IPS DF 6.9 (cell line): ENCODE results near the gene TNPO3.

ENCODE experiments used
- DNase-seq: peaks from one replicate; pipeline ENCODE4 v3.0.0-alpha.2; 2013; ENCODE audit warnings: low read depth, low spot score
- H3K27ac ChIP-seq: one replicate; pipeline ENCODE4 v1.5.1; 2013; ENCODE audit warnings: low read length, control low read depth
- H3K27me3 ChIP-seq: 2 replicates; pipeline ENCODE4 v1.6.1; 2013; ENCODE audit warnings: mild to moderate bottlenecking, low read length; ENCODE audit not compliant: control insufficient read depth, insufficient read depth
- H3K36me3 ChIP-seq: 2 replicates; pipeline ENCODE4 v1.6.1; 2013; ENCODE audit warnings: low read length; ENCODE audit not compliant: control insufficient read depth, insufficient read depth
- H3K4me1 ChIP-seq: 2 replicates; pipeline ENCODE4 v1.6.1; 2013; ENCODE audit warnings: low read length; ENCODE audit not compliant: control insufficient read depth, insufficient read depth
- H3K4me3 ChIP-seq: 2 replicates; pipeline ENCODE4 v1.5.1; 2013; ENCODE audit warnings: mild to moderate bottlenecking, low read length
- H3K9me3 ChIP-seq: 2 replicates; pipeline ENCODE4 v1.6.1; 2013; ENCODE audit warnings: low read length, inconsistent platforms; ENCODE audit not compliant: control insufficient read depth, insufficient read depth
- WGBS: extraction: QIAGEN DNeasy Blood & Tissue Kit; methylation state at CpG from one replicate; pipeline ENCODE4 v1.1.7; 2013; ENCODE audit warnings: mixed read lengths, missing lambda C conversion rate; ENCODE audit not compliant: insufficient read length, insufficient coverage; 5-methylcytosine and 5-hydroxymethylcytosine counted together

TNPO3 gene

GRCh38 chr7:128963327-128963757 lies 91.6 kb downstream of the TNPO3 start:
- Histone ChIP-seq H3K4me1 (no peaks in the 10 kb centered on the region), H3K36me3 (no peaks in the 10 kb centered on the region; the same call in 1 of the 2 replicates), H3K27me3 (no peaks in the 10 kb centered on the region), H3K4me3 (no peak overlapping the region), H3K9me3 (no peaks in the 10 kb centered on the region), H3K27ac (no peak overlapping the region)
- no CpG with 5 or more reads among the region's 1 CpG for WGBS
- DNase-seq: no peak

GRCh38 chr7:128962899-128963298 lies 92.0 kb downstream of the TNPO3 start:
- Histone ChIP-seq H3K27ac (no peak overlapping the region), H3K36me3 (no peaks in the 10 kb centered on the region; the same call in 1 of the 2 replicates), H3K4me1 (no peaks in the 10 kb centered on the region), H3K9me3 (no peaks in the 10 kb centered on the region), H3K27me3 (no peaks in the 10 kb centered on the region), H3K4me3 (no peak overlapping the region)
- DNase-seq: no peak

- no peak overlapping the region for H3K4me3 ChIP-seq
- WGBS: no CpG with 5 or more reads among the region's 8 CpGs
- H3K4me1 ChIP-seq: no peaks in the 10 kb centered on the region
- H3K27me3 ChIP-seq: no peaks in the 10 kb centered on the region
- peaks cover 4% of the 10 kb centered on the region; the same call in 1 of the 2 replicates for H3K36me3 ChIP-seq
- no peak for DNase-seq
- no peaks in the 10 kb centered on the region for H3K9me3 ChIP-seq
- H3K27ac ChIP-seq: no peak overlapping the region
Measured at GRCh38 chr7:128961030-128961659, 93.8 kb downstream of the TNPO3 start.

GRCh38 chr7:128959296-128959695 lies 95.6 kb downstream of the TNPO3 start:
- no peaks in the 10 kb centered on the region for H3K9me3 ChIP-seq
- no peak overlapping the region for H3K4me3 ChIP-seq
- H3K36me3 ChIP-seq: peaks cover 4% of the 10 kb centered on the region; the same call in 1 of the 2 replicates
- no peak for DNase-seq
- no peaks in the 10 kb centered on the region for H3K4me1 ChIP-seq
- H3K27ac ChIP-seq: no peak overlapping the region
- no CpG with 5 or more reads among the region's 4 CpGs for WGBS
- no peaks in the 10 kb centered on the region for H3K27me3 ChIP-seq

GRCh38 chr7:128955981-128956380 lies 98.9 kb downstream of the TNPO3 start:
- Histone ChIP-seq H3K27me3 (no peaks in the 10 kb centered on the region), H3K27ac (no peak overlapping the region), H3K9me3 (no peaks in the 10 kb centered on the region), H3K4me1 (no peaks in the 10 kb centered on the region), H3K4me3 (no peak overlapping the region), H3K36me3 (peaks cover 4% of the 10 kb centered on the region; the same call in 1 of the 2 replicates)
- DNase-seq: no peak

- Histone ChIP-seq H3K9me3 (no peaks in the 10 kb centered on the region), H3K27ac (no peak overlapping the region), H3K4me1 (no peaks in the 10 kb centered on the region), H3K36me3 (peaks cover 4% of the 10 kb centered on the region; the same call in 1 of the 2 replicates), H3K27me3 (no peaks in the 10 kb centered on the region), H3K4me3 (no peak overlapping the region)
- DNase-seq: no peak
- no CpG with 5 or more reads among the region's 15 CpGs for WGBS
Measured at GRCh38 chr7:128954830-128955802, 99.8 kb downstream of the TNPO3 start.

- Histone ChIP-seq H3K36me3 (peaks cover 4% of the 10 kb centered on the region; the same call in 1 of the 2 replicates), H3K27me3 (no peaks in the 10 kb centered on the region), H3K9me3 (no peaks in the 10 kb centered on the region), H3K4me3 (no peak overlapping the region), H3K27ac (no peak overlapping the region), H3K4me1 (no peaks in the 10 kb centered on the region)
- DNase-seq: no peak
- WGBS: no CpG with 5 or more reads among the region's 2 CpGs
Measured at GRCh38 chr7:128954150-128954549, 100.8 kb downstream of the TNPO3 start.

GRCh38 chr7:128951296-128951695 lies 103.6 kb downstream of the TNPO3 start:
- H3K27ac ChIP-seq: no peak overlapping the region
- peaks cover 4% of the 10 kb centered on the region for H3K4me1 ChIP-seq
- H3K9me3 ChIP-seq: no peaks in the 10 kb centered on the region
- no CpG with 5 or more reads among the region's 5 CpGs for WGBS
- H3K27me3 ChIP-seq: no peaks in the 10 kb centered on the region
- H3K36me3 ChIP-seq: no peaks in the 10 kb centered on the region; the same call in 1 of the 2 replicates
- no peak overlapping the region for H3K4me3 ChIP-seq
- no peak for DNase-seq

GRCh38 chr7:128948976-128949760 lies 105.7 kb downstream of the TNPO3 start:
- peaks cover 4% of the 10 kb centered on the region for H3K4me1 ChIP-seq
- no CpG with 5 or more reads among the region's 4 CpGs for WGBS
- DNase-seq: no peak
- H3K27me3 ChIP-seq: no peaks in the 10 kb centered on the region
- H3K4me3 ChIP-seq: no peak overlapping the region
- no peak overlapping the region for H3K27ac ChIP-seq
- H3K36me3 ChIP-seq: no peaks in the 10 kb centered on the region
- H3K9me3 ChIP-seq: no peaks in the 10 kb centered on the region

- H3K4me3 ChIP-seq: no peak overlapping the region
- peaks cover 4% of the 10 kb centered on the region for H3K4me1 ChIP-seq
- WGBS: no CpG with 5 or more reads among the region's 12 CpGs
- no peaks in the 10 kb centered on the region for H3K9me3 ChIP-seq
- H3K27me3 ChIP-seq: no peaks in the 10 kb centered on the region
- H3K27ac ChIP-seq: no peak overlapping the region
- H3K36me3 ChIP-seq: no peaks in the 10 kb centered on the region
- DNase-seq: no peak
Measured at GRCh38 chr7:128948312-128948973, 106.5 kb downstream of the TNPO3 start.
